ENCODE data around the gene GSN.

The GSN gene

DNA sequence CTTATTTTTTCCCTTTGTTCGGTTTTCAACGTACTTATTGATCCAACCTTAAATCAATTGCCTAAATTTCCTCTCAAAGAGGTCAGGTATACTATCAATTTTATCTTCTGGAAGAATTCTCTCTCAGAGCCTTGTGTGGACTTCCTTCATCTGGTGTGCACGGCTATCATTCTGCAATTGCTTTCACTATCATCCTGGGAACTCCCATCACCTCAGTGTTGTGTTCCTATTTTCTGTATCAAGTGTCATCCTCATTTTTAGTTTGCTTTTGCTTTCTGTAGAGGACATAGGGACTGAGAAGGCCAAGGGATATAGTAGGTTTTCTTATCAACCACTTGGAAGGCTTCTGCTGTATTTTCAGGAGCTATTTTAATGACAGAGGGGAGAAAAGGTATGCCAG is 90.8 kb downstream of the GSN start:
- no peak for DNase-seq

DNA sequence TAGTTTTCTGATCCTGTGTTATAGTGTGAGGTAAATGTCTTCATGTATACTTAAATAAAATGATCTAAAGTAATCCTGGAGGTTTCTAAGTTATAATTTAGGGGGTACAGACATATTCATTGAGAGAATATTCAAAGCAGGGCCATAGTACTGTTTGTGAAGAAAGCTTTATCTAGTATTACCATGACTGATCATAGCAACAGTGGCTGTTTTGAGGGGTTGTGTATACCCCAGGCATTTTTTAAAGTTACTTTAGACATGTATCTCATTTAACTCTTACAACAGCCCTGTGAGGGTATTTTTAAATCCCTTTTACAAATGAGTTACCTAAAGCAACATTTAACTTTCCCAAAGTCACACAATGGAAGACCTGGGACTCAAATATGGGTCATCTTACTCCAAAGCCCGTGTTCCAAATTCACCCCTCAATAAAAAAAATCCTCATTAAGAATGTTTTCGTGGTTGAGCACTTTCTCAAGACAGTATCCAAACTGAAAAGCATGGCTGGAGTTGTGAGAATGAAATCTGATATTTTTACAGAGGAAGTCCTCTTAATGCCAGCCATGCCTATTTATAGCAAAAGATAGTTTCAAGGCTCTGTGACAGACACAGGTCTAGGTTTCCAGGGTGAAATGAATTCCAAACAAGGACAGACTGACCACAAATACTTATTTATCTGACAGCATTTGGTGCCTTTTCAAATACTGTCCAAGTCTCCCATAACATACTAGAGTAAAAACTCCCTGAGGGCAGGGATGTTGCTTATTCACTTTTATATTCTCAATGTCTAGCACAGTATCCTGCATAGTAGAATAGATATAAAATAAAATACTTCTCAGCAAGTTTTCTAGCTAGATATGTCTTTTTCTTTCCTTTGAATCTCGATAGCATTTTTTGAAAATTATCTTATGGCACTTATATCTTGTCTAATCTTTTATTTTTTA is 91.7 kb downstream of the GSN start:
- no peak for DNase-seq

DNA sequence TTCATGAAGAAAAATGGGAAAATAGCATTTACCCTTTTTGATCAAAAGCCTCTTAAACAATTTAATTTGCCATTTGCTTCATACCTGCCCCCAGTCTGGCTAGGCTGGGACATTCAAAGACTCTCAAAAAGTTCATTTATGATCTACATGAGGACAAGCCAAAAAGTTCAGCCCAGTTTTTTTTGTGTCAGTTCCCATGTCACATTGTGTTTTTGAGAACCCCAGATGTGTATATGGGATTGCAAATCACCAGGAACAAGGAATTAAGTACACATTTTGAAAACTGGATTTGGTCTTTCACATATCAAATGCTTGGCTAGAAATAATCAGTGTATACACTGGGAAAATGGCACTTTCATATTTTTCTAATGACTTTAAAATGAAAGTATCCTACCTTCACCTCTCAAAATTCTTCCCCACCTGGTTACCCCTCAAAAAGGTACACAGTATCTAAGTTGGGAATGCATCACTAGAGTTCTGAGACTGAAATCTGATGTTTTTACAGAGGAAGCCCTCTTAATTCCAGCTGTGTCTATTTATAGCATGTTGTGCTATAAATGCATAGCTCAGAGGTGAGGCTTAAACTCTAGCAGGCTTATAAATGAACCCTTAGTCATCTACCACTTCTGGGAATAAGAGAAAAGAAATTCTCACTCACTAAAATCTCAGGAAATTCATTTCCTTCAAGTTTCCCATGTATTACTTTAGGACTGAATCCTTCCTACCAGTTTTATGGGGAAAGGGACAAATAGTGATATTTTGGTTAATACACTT is 92.8 kb downstream of the GSN start:
- DNase-seq = no peak

DNA sequence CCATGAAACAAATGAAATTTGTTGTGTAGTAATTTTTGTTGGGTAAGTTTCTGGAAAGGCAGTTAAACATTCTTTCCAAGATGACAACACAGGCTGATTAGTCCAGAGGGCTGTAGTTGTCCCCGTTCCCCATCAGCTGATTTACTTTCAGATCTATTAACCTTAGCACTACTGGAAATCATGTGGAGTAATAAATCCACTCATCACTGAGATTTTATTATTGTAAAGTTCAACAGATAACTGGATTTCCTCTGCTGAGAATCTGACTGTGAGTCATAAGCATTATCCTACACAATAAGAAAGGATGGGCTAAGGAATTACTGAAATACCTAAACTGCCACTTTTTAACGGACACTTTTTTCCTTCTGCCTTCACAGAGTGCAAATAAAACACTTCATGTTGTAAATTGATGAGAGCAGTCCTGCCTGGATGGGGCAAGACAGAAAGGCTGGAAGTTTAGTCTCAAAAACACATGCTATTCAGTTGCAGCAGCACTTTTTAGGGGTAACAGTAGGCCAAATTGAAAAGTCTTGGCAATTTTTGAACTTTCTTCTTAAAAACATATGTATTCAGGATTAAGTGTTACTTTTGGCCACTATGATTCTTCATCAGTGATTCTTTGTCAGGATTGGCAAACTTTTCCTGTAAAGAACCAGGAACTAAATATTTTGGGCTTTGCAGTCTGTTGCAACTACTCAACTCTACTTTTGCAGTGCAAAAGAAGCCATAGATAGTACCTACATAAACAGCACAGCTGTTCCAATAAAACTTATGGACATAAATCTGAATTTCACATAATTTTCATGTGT is 95.1 kb downstream of the GSN start:
- DNase-seq = no peak

DNA sequence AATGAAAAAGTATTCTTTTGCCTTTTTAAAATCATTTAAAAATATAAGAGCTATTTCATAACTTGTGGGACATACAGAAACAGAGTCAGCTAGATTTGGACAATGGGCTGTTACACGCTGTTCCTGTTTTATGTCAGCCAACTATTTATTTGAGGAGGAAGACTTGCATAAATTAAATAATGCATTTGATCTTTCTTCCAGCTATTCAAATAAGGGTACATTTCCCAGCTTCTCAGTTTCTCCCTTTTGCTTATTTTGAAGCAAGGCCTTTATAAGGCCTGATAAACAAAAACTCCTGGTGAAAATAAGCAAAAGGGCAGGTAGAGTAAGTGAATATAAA is 95.6 kb downstream of the GSN start:
- no peak for DNase-seq

DNA sequence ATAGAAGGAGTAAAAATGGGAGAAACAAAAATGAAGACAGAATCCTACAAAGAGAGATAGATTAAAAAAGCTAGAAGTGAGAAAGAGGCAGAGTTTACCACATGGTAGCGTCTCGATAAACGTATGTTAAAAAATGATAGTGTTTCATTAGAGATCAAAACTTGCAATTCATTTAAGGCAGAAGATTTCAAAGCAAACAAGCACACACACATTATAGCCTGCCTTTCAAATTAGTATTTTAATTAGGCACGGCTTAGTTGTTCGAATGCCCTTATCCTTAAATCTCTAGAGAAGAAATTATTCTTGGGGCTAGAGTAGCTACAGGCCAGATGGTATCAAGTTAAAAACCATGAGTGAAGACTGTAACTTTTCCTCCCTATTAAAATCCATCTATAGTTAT is 96.1 kb downstream of the GSN start:
- DNase-seq = no peak

DNA sequence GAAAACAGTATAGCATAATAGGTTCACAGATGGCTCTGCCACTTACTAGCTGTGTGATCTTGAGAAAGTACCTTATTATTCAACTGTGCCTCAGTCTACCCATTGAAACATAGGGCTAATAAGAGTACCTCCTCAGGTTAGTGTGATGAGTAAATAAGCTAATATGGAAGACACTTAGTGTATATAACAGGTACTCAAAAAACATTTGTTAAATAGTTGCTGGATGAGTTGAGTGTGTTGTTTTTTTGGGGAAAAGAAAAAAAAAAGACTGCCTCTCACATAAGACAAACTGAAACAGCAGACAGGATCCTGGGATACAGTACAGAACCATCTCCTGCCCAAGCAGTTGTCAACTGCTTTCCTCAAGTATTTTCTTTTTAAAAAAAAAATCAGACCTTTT is 96.9 kb downstream of the GSN start:
- no peak for DNase-seq

DNA sequence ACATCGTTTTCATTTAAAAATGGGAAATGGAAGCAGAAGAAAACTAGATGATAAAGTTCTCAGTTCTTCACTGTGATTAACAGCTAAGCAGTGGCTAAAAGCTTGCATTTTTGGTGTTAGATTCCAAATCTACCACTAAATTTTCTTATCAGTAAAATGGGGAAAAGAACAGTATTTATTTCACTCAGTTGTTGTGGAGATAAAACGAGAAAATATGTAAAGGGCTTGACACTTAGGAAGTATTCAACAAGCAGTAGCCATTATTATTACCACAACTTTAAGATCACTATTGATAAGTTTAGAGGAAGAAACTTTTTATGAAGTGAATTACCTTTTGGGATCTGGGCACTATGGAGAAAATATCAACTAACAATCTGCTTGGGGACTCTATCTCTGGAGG is 97.6 kb downstream of the GSN start:
- no peak for DNase-seq

DNA sequence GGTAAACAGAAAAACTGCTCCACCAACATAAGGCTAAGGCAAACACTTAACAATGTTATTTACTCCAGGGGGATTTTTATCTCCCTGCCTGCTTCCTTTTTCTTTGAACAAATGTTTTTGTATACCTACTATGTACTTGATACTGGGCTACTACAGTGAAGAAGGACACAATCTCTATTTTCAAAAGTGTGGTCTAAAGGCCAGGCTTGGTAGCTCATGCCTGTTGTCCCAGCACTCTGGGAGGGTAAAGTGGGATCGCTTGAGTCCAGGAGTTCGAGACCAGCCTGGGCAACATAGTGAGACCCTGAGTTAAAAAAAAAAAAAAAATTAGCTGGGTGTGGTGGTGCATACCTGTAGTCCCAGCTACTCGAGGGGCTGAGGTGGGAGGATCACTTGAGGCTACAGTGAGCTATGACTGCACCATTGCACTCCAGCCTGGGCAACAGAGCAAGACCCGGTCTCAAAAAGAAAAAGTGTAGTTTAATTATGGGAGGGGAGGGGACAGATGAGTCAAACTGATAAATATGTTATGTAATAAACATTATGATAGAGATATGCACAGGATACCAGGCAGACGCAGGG is 98.7 kb downstream of the GSN start:
- no peak for DNase-seq

DNA sequence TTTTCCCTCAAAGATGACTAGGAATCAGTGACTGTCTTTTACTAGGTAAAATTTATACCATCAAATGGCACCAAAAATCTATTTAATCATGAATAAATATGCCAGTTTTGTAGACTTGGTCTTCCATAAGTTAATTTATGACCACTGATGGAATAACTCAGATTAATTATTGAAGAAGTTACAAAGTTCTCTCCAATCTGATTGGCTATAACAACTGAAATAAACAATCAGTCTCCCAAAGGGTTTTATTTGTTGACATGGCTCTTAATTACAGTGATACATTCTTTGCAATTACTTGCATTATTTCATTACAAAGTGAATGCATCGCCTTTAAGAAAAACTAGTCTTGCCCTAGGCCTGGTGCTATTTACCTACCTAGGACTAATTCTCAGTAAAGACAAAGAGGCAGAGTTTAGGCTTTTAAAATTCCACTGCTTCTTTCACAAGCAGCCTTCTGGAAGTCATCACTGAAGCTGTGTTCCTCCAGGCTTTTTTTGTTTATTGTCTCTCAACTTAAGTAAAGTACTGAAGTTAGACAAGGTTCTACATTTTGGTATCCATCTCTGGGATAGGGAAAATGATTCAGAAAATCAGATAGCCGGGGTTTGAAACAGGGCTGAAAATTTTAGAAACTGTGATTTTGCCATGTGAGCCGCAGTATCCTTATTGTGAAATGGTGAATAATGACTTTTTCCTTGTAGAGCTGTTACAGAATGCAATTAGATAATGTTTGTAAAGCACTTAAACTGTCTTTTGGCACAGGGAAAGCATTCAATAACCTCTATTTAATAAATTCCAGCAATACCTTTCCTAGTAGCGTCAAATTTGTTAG is 99.6 kb downstream of the GSN start:
- no peak for DNase-seq

DNA sequence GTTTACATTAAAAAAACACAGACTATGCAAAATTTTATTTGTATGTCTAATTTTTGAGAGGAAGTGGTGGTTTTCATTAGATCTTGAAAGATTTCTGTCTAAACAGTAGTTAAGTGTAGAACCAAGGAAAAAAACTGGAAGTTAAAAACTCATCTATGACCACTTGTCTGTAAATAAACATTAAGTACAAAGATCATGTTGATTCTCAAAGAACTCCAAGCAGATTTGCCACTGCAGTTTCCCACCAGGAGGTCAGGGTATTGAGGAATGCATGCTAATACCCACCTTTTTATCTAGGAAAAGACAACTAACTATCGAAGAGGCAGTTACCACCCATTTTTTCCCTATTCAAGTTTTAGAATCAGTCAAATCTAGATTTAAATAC is 100.2 kb downstream of the GSN start:
- DNase-seq = no peak

DNA sequence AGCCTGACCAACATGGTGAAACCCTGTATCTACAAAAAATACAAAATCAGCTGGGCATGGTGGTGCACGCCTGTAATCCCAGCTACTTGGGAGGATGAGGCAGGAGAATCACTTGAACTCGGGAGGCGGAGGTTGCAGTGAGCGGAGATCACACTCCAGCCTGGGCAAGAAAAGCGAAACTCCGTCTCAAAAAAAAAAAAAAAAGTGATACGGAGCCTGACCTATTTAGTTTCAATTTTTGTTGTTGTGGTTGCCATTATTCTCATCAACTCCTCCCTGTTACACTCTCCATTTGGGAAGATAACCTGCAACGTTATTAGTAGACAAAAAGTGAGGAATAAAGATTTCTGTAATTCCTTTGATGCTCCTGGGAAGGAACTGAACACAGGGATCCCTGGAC is 100.8 kb downstream of the GSN start:
- DNase-seq = no peak

DNA sequence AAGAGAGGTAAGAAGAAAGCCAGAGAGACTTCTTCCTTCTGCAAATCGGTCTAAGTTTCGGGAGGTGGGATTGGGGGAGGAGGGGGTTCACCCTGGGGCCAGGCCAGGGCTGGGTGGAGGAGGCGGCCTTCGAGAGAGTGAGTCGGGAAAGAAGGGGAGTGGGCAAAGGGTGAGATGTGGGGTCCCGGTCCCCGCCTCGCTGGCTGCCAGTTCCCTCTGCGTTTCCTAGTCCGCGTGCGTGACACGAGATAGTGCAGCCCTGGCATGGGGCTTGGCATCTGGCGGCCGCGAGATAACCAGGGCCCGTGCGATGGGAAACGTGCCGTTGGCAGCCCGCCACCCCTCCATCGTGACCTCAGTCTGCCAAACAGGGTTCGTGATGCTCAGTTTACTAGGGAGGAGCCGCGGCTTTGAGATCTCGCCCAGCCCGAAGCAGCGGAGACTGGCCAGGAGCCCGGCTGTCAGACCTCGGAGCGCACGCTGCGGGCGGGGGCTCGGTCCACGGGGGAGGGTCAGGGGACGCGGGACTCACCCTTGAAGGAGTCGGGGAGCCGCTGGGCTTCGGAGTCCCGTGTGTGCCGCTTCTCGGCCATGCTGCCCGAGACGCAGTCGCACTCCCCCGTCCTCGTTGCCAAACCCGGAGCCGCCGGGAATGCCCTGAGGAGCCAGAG is 101.8 kb downstream of the GSN start, which contains the start of gene STOM:
Gene STOM, minus strand, starts transcription at position 656 of the 671 bp plus-strand sequence. Its CDS starts 63 bp downstream, at position 593.
- DNase-seq = peak; percentile 66

DNA sequence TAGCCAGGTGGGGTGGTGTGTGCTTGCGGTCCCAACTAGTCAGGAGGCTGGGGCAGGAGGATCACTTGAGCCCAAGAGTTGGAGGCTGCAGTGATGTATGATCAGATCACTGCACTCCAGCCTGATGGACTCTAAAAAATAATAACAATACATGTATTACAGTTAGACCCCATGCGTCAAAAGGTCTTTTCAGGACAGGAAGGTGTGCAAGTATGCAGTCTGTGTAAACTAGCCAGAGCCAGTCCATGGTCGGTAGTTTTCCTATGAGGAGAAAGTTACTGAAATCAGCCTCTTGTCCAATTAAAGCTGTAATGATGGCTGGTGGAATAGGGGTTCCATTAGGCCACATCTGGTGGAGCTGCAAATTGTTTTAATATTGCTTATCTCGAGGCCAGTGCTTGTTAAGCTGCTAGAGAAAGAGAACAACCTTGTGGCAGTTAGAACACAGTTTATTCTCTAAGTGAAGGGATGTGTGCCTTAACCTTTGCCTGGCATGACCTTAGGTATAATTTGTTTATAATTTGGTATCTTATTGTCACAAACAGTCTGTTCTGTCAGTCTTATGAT is 103.6 kb downstream of the GSN start:
- DNase-seq = no peak

DNA sequence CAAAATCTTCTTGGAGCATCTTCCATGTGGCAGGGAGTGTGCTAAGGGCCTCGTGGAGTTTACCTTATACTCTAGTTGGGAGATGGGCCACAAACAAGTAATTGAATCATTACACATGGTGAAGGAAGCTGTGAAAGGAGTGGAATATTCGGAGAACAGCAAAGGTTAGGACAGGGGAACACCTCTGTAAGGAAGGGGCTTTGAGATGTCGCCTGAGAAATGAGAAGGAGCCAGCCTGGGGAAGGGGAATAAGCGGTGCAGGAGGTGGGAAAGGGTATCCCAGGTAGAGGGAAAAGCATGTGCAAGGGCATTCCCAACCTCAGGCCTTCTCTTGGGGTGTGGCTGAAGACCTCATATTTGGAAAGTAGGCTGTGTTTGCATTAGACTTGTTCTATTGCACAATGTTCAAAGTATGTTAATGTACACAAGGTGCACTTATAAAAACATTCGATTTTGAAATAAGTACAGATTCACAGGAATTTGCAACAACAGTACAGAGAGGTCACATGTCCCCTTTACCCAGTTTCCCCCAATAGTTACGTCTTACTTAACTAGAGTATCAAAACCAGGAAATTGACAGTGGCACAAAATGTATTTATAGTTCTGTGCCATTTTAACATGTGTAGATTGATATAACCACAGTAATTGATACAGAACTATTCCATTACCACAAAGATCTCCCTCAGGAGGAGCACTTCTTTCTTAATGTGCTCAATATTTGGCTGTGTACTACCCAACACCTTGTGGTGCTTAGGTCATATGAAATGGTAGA is 104.5 kb downstream of the GSN start:
- DNase-seq = no peak

DNA sequence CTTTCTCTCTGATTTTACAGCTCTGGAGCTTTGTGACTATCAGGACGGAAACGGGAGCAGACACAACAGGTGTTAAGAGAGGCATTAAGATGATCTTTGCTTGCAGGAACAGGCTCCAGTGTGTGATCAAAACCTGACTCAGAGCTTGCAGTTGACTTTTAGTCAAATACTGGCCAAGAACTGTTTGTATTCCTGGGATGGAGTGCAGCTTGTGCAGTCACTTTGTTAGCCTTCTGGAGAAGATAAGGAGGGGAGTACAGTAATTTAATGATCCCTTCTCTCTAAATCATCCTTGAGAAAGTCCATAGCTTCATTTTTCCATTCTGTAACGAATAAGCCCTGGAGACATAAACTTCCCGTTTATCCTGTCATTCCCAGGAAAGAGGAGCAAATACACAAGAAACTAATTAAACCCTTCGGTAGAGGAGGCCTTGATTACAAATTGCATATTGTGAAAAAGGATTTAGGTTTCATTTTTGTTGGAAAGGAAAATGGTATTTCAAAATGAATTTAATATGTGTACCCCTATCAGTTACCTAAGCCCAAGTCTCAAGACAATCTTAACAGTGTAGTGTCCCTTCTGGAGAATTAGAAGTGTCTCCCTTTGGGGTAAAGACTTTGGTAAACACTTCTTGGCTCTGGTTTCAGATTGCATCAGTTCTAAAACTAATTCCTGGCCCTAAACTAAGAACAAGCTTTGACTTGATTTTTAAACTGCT is 105.2 kb downstream of the GSN start:
- DNase-seq = no peak

DNA sequence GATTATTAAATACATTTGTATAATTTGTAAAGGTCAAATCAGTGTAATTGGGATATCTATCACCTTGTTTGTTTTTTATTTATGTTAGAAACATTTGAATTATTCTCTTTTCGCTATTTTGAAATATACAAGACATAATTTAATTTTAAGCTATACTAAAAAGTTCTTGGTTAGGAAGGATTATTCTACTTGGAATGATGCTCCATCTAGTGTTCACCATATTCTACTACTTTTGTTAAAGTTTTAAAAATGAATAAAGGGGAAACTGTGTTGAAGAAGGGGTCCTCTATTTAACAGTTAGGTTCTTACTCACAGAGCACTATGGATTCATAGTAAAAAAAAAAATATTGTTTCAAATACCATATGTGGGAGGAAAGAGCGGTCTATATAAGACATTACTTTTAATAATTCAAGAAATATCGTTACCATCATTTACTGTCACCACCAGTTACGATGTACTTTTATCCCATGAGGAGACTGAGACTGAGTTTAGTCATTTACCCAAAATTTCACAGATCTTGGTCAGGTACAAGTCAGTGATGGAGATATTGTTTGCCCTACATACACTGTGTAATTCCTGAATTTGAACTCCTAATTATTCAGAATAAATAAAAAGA is 108.4 kb downstream of the GSN start:
- DNase-seq = no peak

DNA sequence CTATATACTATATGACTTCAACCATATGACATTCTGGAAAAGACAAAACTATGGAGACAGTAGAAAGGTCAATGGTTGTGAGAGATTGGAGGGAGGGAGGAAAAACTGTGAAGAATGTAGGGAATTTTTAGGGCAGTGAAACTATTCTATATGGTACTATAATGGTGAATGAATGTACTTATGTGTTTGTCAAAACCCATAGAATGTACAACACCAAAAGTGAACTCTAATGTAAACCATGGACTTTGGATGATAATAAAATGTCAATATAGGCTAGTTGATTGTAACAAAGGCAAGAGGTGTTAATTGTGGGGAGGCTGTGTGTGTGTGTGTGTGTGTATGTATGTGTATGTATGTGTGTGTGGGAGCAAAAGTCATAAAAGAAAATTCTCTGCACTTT is 112.9 kb downstream of the GSN start:
- DNase-seq = no peak

Measured in activated naive CD4-positive, alpha-beta T cell treated with Interleukin-2 at 50 U/mL for 16 hours (primary cell).